IPS-18a (cell line): ENCODE data around the gene SF3B2.
"Not testable (repeated sequence)": the region's sequence is repeated elsewhere in the genome, so short reads cannot be mapped to it uniquely, and the experiment has no call there.

Experiments used
- H3K27ac ChIP-seq: one replicate; pipeline ENCODE4 v1.5.1; 2013; ENCODE audit warnings: low read length
- H3K27me3 ChIP-seq: one replicate; pipeline ENCODE4 v1.6.1; 2013; ENCODE audit warnings: mild to moderate bottlenecking, low read length; ENCODE audit not compliant: control insufficient read depth, insufficient read depth
- H3K36me3 ChIP-seq: one replicate; pipeline ENCODE4 v1.6.1; 2013; ENCODE audit warnings: low read depth, low read length; ENCODE audit not compliant: control insufficient read depth
- H3K4me1 ChIP-seq: one replicate; pipeline ENCODE4 v1.6.1; 2013; ENCODE audit warnings: low read depth, low read length; ENCODE audit not compliant: control insufficient read depth
- H3K4me3 ChIP-seq: one replicate; pipeline ENCODE4 v1.5.1; 2013; ENCODE audit warnings: low read length
- H3K9ac ChIP-seq: one replicate; pipeline ENCODE4 v1.6.1; 2013; ENCODE audit warnings: mild to moderate bottlenecking, low read length, moderate library complexity
- H3K9me3 ChIP-seq: one replicate; pipeline ENCODE4 v1.6.1; 2013; ENCODE audit warnings: low read depth, low read length; ENCODE audit not compliant: control insufficient read depth

SF3B2 gene

DNA sequence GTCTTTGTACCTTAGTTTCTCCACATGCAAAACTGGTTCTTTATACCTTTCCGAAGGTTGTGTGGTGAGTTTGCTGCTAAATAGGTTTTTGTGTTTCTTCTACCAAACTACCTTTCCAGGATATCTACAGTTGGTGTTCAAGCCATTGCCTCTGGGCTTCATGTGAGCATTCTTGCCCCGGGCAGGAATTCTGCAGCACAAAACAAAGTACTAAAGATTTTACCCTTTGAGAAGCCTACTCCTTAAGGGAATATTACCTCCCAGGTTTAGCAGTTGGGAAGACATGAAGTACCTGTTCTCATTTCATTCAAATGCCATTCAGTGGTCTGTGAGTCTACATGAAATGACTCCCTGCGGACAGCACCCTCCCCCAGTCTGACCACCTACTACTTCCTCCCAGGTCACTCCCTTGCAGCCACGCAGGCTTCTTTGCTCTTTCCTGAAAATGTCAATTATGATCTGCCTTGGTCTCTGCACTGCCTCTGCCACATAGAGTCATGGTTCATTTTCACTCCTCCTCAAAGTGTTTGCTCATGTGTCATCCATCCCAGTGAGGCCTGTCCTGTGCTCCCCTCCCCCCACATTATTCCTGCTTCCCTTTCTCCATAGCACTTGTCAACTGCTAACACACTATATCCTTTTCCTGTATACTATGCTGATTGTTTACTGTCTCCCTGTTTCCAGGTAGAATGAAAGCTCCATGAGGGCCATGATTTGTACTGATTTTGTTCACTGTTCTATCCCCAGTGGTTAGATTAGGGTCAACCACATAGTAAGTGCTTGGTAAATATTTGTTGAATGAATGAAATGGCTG is 54.8 kb downstream of the SF3B2 start:
- Histone ChIP-seq H3K36me3 (no peaks in the 10 kb centered on the region), H3K4me3 (no peak overlapping the region), H3K9me3 (no peaks in the 10 kb centered on the region), H3K27me3 (no peaks in the 10 kb centered on the region), H3K4me1 (peaks cover 12% of the 10 kb centered on the region), H3K9ac (no peak overlapping the region), H3K27ac (no peak overlapping the region)

DNA sequence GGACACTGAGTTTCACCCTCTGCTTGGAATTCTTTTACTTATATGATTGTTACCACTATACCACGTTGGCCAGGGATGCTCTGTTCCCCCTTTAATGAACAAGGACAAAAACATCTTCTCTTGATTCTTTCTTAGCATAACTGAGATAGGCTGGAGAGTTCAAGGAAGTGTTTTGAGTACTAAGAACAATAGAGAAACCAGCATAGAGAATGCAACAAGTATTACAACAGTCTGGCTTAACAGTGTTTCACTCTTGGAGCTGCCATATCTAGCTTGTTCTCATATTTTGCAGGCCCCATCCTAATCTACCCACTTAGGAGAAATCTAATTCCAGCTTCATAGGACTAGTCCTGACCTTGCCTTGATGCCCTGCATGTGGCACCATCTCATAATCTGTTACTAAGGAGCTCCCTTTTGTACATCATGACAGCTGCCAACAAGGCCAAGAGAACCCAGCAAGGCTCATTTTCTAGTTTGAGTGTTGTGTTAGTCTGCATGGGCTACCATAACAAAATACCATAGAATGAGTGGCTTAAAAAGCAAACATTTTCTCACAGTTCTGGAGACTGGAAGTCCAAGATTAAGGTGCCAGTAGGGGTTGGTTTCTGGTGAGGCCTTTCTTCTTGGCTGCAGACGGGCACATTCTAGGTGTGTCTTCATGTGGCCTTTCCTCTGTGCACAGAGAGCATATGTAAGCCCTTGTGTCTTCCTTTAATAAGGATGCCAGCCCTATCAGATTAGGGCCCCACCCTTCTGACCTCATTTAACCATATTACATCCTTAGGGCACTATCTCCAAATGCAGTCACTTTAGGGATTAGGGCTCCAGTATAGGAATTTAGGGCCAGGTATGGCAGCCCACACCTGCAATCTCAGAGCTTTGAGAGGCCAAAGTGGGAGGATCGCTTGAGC is 55.7 kb downstream of the SF3B2 start:
- H3K4me3 ChIP-seq, result no peak overlapping the region
- no peaks in the 10 kb centered on the region for H3K9me3 ChIP-seq
- no peaks in the 10 kb centered on the region for H3K36me3 ChIP-seq
- no peaks in the 10 kb centered on the region for H3K27me3 ChIP-seq
- peaks cover 21% of the 10 kb centered on the region for H3K4me1 ChIP-seq
- no peak overlapping the region for H3K27ac ChIP-seq
- H3K9ac ChIP-seq, result no peak overlapping the region

DNA sequence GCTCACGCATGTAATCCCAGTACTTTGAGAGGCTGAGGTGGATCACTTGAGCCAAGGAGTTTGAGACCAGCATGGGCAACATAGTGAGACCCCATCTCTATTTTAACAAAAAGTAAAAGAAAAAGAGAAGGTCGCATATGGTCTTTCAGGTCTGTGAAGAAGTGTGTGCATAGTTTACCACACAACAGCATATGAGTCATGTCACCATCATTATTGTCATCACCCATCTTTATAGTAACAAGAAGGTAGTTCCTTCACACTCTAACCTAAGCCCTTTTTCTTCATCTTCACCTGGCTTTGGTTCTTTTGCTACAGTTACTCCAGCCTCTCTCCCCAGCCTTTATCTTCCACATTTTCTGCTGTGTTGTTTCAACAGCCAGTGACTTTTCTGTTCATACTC is 57.1 kb downstream of the SF3B2 start:
- H3K36me3 ChIP-seq, result no peaks in the 10 kb centered on the region
- no peaks in the 10 kb centered on the region for H3K9me3 ChIP-seq
- peaks cover 26% of the 10 kb centered on the region for H3K4me1 ChIP-seq
- H3K9ac ChIP-seq, result no peak overlapping the region
- H3K27me3 ChIP-seq, result no peaks in the 10 kb centered on the region
- H3K27ac ChIP-seq, result no peak overlapping the region
- no peak overlapping the region for H3K4me3 ChIP-seq

DNA sequence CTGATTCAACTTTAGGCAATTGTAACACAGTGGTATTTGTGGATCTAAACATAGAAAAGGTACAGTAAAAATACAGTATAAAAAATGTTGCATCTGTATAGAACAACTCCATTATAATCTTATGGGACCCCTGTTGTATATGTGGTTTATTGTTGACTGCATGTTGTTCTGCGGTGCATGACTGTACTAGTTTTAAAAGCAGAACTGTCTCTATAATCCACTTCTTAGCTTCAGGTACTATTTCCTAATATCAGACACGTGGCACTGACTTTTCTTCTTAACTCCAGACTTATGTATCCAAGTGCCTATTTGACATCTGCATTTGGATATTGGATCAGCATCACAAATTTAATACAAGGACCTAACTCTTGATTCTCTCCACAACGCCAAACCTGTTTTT is 59.0 kb downstream of the SF3B2 start:
- Histone ChIP-seq H3K9ac (no peak overlapping the region), H3K27me3 (no peaks in the 10 kb centered on the region), H3K4me3 (no peak overlapping the region), H3K27ac (no peak overlapping the region), H3K36me3 (no peaks in the 10 kb centered on the region), H3K9me3 (no peaks in the 10 kb centered on the region), H3K4me1 (peaks cover 30% of the 10 kb centered on the region)

DNA sequence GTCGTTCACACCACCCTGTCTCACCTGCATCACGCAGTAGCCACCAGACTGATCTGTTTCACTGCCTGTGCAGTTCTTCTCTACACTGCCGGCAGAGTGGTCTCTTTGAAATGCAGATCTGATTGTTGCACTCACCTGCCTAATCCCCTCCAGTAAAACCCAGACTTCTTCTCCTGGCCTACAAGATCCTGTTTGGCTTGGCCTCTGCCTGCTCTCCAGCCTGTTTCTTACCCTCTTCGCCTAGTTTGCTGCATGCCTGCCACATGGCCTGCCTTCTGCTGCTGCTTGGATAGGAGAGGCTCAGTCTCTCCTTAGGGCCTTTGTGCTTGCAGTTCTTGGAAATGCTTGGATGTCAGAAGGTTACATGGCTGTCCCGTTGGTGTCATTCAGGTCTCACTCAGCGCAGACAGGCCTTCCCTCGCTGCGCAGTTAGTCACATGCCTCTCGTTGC is 59.9 kb downstream of the SF3B2 start:
- H3K4me1 ChIP-seq, result peaks cover 26% of the 10 kb centered on the region

DNA sequence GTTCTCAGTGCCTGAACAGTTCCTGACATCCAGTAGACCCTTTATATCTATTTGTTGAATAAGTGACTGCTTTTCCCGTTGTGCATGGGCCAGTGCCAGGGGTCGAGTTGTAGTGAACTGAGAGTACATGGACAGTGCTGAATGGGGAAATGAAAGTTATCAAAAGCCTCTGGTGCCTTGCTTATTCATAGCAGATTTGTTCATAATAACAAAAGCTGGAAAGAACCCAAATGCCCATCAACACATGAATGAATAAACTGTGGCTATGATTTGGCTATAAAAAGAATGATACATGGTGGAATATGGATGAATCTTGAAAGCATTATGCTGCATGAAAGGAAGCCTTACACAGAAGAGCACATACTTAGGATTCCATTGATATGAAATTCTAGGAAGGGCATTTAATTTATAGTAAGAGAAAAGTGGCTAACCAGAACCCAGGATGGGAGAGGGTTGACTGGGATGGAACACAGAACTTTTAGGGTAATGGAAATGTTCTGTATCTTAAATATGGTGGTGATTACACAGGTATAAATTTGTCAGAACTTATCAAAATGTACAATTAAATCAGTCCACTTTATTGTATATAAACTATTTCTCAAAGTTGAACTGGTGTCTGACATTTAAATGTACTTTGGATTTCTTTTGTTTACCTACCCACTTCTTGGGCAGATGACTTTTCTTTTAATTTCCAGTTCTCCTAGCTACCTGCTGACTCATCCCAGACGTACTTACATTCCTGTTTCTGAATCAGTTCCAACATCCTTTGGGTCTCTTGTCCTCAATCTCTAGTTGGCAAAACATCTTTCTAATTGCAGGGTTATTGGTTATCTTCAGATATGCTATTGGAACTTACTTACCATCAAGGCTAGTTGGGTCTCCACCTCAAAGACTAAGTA is 60.7 kb downstream of the SF3B2 start:
- no peak overlapping the region for H3K27ac ChIP-seq
- no peaks in the 10 kb centered on the region for H3K27me3 ChIP-seq
- no peaks in the 10 kb centered on the region for H3K9me3 ChIP-seq
- H3K36me3 ChIP-seq, result no peaks in the 10 kb centered on the region
- H3K9ac ChIP-seq, result no peak overlapping the region
- peaks cover 22% of the 10 kb centered on the region for H3K4me1 ChIP-seq
- H3K4me3 ChIP-seq, result no peak overlapping the region

More for the DNA sequence above, 59.9 kb downstream of the SF3B2 start:
- Histone ChIP-seq H3K27ac (no peak overlapping the region), H3K4me3 (no peak overlapping the region), H3K36me3 (no peaks in the 10 kb centered on the region), H3K27me3 (no peaks in the 10 kb centered on the region), H3K9ac (no peak overlapping the region), H3K9me3 (no peaks in the 10 kb centered on the region)

DNA sequence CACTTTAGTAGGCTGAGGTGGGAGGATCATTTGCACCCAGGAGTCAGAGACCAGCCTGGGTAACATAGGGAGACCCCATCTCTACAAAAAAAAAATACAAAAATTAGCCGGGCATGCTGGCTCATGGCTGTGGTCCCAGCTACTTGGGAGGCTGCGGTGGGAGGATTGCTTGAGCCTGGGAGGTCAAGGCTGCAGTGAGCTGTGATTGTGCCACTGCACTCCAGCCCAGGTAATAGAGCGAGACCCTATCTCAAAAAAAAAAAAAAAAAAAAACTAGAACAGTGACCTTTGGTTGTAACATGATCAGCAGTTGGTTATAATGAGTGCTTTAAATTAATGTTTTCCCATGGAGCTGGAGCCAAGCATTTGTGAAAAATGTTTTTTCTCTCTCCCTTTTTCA is 62.8 kb downstream of the SF3B2 start:
- not testable (repeated sequence) for H3K36me3 ChIP-seq, H3K9me3 ChIP-seq, H3K27ac ChIP-seq, H3K9ac ChIP-seq, H3K27me3 ChIP-seq, H3K4me3 ChIP-seq
- H3K4me1 ChIP-seq, result peaks cover 33% of the 10 kb centered on the region

DNA sequence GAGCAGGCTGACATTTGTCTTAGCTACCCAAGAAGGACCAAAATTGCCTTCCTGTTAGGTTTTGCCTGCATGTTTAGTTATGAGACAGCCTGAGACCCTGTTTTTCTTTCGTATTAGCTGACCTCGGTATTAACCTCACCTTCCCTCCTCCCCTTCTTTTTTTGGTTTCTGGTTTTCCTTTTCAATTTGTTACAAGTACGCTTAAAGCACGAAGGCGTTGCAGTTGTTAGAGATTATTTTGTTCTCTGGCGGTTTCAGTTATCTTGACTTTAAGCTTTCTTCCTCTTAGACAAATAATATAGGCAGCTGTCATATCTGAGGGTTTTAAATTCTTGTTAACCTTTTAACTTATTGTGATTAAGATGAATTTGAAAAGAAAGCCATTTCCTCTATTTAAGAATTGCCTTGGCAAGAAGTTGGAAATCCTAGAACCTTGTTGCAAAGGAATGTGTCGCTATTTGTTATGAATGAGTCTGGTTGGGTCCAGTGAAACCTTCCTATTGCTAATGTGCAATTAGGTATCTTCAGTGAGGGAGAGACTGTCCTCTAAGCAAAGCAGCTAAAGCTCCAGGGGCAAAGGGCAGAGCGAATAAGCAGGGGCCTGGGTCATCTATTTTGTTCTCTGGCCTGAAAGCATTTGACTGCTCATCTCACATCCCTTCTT is 63.6 kb downstream of the SF3B2 start:
- Histone ChIP-seq H3K9me3 (no peaks in the 10 kb centered on the region), H3K4me1 (peaks cover 33% of the 10 kb centered on the region), H3K9ac (no peak overlapping the region), H3K27me3 (no peaks in the 10 kb centered on the region), H3K4me3 (no peak overlapping the region), H3K36me3 (no peaks in the 10 kb centered on the region), H3K27ac (no peak overlapping the region)

DNA sequence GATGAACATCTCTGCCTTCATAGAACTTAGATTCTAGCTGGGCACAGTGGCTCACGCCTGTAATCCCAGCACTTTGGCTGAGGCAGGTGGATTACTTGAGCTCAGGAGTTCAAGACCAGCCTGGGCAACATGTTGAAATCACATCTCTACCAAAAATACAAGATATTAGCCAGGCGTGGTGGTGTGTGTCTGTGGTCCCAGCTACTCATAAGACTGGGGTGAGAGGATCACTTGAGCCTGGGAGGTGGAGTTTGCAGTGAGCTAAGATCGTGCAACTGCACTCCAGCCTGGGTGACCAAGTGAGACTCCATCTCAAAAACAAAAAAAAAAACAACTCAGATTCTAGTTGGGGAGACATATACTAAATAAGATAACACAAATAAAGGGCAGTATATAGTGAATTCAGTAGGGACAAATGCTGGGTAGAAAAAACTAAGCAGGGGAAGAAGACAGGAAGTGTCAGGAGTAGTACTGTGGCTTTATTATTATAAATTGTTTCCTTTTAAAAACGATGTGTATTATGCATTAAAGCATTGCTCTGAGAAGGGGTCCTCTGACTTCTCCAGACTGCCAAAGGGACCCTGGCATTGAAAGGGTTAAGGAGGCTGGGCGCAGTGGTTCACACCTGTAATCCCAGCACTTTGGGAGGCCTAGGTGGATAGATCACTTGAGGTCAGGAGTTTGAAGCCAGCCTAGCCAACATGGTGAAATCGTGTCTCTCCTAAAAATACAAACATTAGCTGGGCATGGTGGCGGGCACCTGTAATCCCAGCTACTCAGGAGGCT is 64.6 kb downstream of the SF3B2 start:
- H3K9ac ChIP-seq, result no peak overlapping the region
- H3K36me3 ChIP-seq, result no peaks in the 10 kb centered on the region
- peaks cover 30% of the 10 kb centered on the region for H3K4me1 ChIP-seq
- no peak overlapping the region for H3K27ac ChIP-seq
- no peaks in the 10 kb centered on the region for H3K9me3 ChIP-seq
- H3K27me3 ChIP-seq, result no peaks in the 10 kb centered on the region
- no peak overlapping the region for H3K4me3 ChIP-seq

DNA sequence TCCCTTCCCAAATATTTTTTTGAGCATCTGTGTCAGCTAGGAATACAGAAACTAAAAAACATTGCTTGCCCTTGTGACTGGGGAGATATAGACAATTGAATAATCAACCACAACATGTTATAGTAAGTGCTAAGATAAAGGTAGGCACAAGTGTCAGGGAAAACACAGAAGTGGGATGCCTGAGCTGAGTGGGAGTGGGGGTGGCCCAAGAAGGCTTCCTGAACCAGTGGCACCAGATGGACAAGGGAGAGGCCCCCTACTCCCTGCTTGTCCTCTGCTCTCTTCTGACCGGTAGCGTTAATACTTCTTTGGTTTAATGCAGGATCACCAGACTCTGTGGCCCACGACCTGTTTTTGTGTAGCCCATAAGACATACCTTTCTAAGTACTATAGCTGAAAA is 66.7 kb downstream of the SF3B2 start:
- H3K4me3 ChIP-seq, result no peak overlapping the region
- no peak overlapping the region for H3K27ac ChIP-seq
- no peak overlapping the region for H3K9ac ChIP-seq
- no peaks in the 10 kb centered on the region for H3K9me3 ChIP-seq
- H3K36me3 ChIP-seq, result no peaks in the 10 kb centered on the region
- peaks cover 15% of the 10 kb centered on the region for H3K4me1 ChIP-seq
- H3K27me3 ChIP-seq, result no peaks in the 10 kb centered on the region
